CD4-positive, alpha-beta T cell (primary cell): Measurements from ENCODE around the gene PAIP2B. TPM values are rescaled to one million over a fixed set of nuclear protein-coding genes. Genes with fewer than 3 reads are reported as not detected.

Experiments used
- ATAC-seq: fragments of 200-7000 bp; cut with Tn5 transposase; one replicate; pipeline ENCODE4 v1.10.0; 2022; ENCODE audit warnings: mild to moderate bottlenecking; ENCODE audit not compliant: poor library complexity
- CTCF ChIA-PET: fragments of 350-600 bp; sonication (Branson Sonifier 250); formaldehyde crosslinking; loops from one replicate; lab custom pipeline; 2021; ENCODE audit warnings: antibody characterized with exemption, inconsistent platforms; lab: Charles Lee
- POLR2A ChIA-PET: fragments of 350-600 bp; sonication (Branson Sonifier 250); formaldehyde crosslinking; loops from one replicate; lab custom pipeline; 2021; ENCODE audit warnings: antibody characterized with exemption, inconsistent platforms; lab: Charles Lee
- DNase-seq, 14 experiments: peaks; one replicate each; pipeline ENCODE4 v3.0.0-alpha.2; 2013 to 2020; ENCODE audit warnings: mixed read lengths in 2 of 14
- H3K27ac ChIP-seq, 2 donors: one replicate each; pipeline versions ENCODE4 v1.5.1 to v1.7.0; 2013; ENCODE audit warnings: low read length in 2 of 2, low read depth in 1 of 2, mild to moderate bottlenecking in 1 of 2
- H3K27me3 ChIP-seq, 2 experiments: 1 replicate in 1 of 2; 2 replicates in 1 of 2; pipeline versions ENCODE4 v1.6.1 to v1.7.0; 2013; ENCODE audit warnings: low read length in 2 of 2, control low read depth in 1 of 2, mild to moderate bottlenecking in 1 of 2, moderate library complexity in 1 of 2; ENCODE audit not compliant: insufficient read depth in 2 of 2, control insufficient read depth in 1 of 2
- H3K36me3 ChIP-seq: one replicate; pipeline ENCODE4 v1.6.1; 2013; ENCODE audit warnings: low read length, control low read depth; ENCODE audit not compliant: insufficient read depth
- H3K4me1 ChIP-seq: one replicate; pipeline ENCODE4 v1.6.1; 2013; ENCODE audit warnings: low read length, control low read depth; ENCODE audit not compliant: insufficient read depth
- H3K4me3 ChIP-seq: one replicate; pipeline ENCODE4 v1.5.1; 2013; ENCODE audit warnings: mild to moderate bottlenecking, low read length, moderate library complexity
- H3K9me3 ChIP-seq, 2 experiments: 1 replicate in 1 of 2; 2 replicates in 1 of 2; pipeline versions ENCODE4 v1.6.1 to v1.7.0; 2013; ENCODE audit warnings: low read length in 2 of 2, mild to moderate bottlenecking in 2 of 2, control low read depth in 1 of 2, moderate library complexity in 1 of 2; ENCODE audit not compliant: control insufficient read depth in 1 of 2, insufficient read depth in 1 of 2
- H3K27ac Mint-ChIP-seq: one replicate; pipeline ENCODE4 v1.8.0; 2020; ENCODE audit warnings: mixed read lengths
- H3K27me3 Mint-ChIP-seq: one replicate; pipeline ENCODE4 v1.8.0; 2021; ENCODE audit warnings: mixed read lengths
- H3K36me3 Mint-ChIP-seq: one replicate; pipeline ENCODE4 v1.8.0; 2021; ENCODE audit warnings: low read depth, mixed read lengths
- H3K4me1 Mint-ChIP-seq: one replicate; pipeline ENCODE4 v1.8.0; 2021; ENCODE audit warnings: low read depth, mixed read lengths
- H3K4me3 Mint-ChIP-seq: one replicate; pipeline ENCODE4 v1.8.0; 2020; ENCODE audit warnings: mild to moderate bottlenecking, mixed read lengths
- H3K9me3 Mint-ChIP-seq: one replicate; pipeline ENCODE4 v1.8.0; 2020; ENCODE audit warnings: mixed read lengths
- CTCF ChIP-seq: fragments of 200-600 bp; IDR thresholded peaks from one replicate; pipeline ENCODE4 v1.8.0; 2022; ENCODE audit warnings: antibody characterized with exemption, mild to moderate bottlenecking
- intact Hi-C, 2 experiments: fragments of 100-400 bp; cut with DNase I in 1 of 2; cut with micrococcal nuclease in 1 of 2; formaldehyde crosslinking; loops; one replicate each; pipeline versions ENCODE4 v1.15.1 to v1.9.0; 2023 to 2025; cut with DNase I, micrococcal nuclease
- total RNA-seq, 174 experiments: library from RNA in 2 of 174; stranded (reverse) in 2 of 174; gene quantifications; one replicate each; pipeline ENCODE4 v1.2.3 and lab custom pipeline; 2021 to 2026

PAIP2B gene
- total RNA-seq, 2 experiments from 2014 or later: 2.3 to 2.5 TPM

GRCh38 chr2:71148506-71149063 is 78.3 kb downstream of the PAIP2B start:
- Histone ChIP-seq H3K36me3 (peaks cover 72% of the 10 kb centered on the region), H3K4me3 (no peak overlapping the region), H3K27me3 (no peaks in the 10 kb centered on the region), H3K27ac (no peak overlapping the region), H3K9me3 (no peaks in the 10 kb centered on the region), H3K4me1 (no peaks in the 10 kb centered on the region)
- no peaks in the 10 kb centered on the region for H3K9me3 Mint-ChIP-seq
- intact Hi-C loops: no loop called here
- H3K4me3 Mint-ChIP-seq: no peak overlapping the region
- H3K27me3 Mint-ChIP-seq: no peaks in the 10 kb centered on the region
- no peak for ATAC-seq
- no peak for TF ChIP-seq CTCF
- DNase-seq: no peak
- ChIA-PET CTCF (no interaction called here), POLR2A (no interaction called here)
- H3K4me1 Mint-ChIP-seq: no peaks in the 10 kb centered on the region
- no peak overlapping the region for H3K27ac Mint-ChIP-seq
- H3K36me3 Mint-ChIP-seq: peaks cover 76% of the 10 kb centered on the region

GRCh38 chr2:71143782-71144181 is 83.1 kb downstream of the PAIP2B start:
- no peak for TF ChIP-seq CTCF
- Mint-ChIP-seq H3K9me3 (no peaks in the 10 kb centered on the region), H3K4me1 (peaks cover 4% of the 10 kb centered on the region), H3K27me3 (no peaks in the 10 kb centered on the region), H3K27ac (no peak overlapping the region), H3K4me3 (no peak overlapping the region), H3K36me3 (peaks cover 97% of the 10 kb centered on the region)
- H3K4me1 ChIP-seq: no peaks in the 10 kb centered on the region
- H3K36me3 ChIP-seq: peaks cover 87% of the 10 kb centered on the region
- no peaks in the 10 kb centered on the region for H3K9me3 ChIP-seq
- no peak overlapping the region for H3K27ac ChIP-seq
- ATAC-seq (no peak), DNase-seq (no peak)
- ChIA-PET CTCF (interaction anchor here (1.2 kb wide), 1 partner anchor 195 kb away, joined by 3 read pairs; no protein-coding TSS in a partner anchor), POLR2A (interaction anchor here (2.3 kb wide), 1 partner anchor 14 kb away, joined by 9 read pairs; the partner anchor contains the start of genes MCEE and MPHOSPH10)
- intact Hi-C loops: no loop called here
- H3K27me3 ChIP-seq: no peaks in the 10 kb centered on the region
- no peak overlapping the region for H3K4me3 ChIP-seq

GRCh38 chr2:71136174-71136573 is 90.7 kb downstream of the PAIP2B start:
- intact Hi-C loops: loop anchor here in 1 of 2 experiments (10.0 kb wide), 1 partner anchor 841 kb away; the partner anchor contains the start of gene SNRPG
- DNase-seq (no peak), ATAC-seq (no peak)
- Histone ChIP-seq H3K4me3 (no peak overlapping the region), H3K9me3 (no peaks in the 10 kb centered on the region), H3K27ac (no peak overlapping the region), H3K36me3 (peaks cover 77% of the 10 kb centered on the region), H3K4me1 (peaks cover 11% of the 10 kb centered on the region), H3K27me3 (no peaks in the 10 kb centered on the region)
- Mint-ChIP-seq H3K4me1 (peaks cover 4% of the 10 kb centered on the region), H3K27me3 (no peaks in the 10 kb centered on the region), H3K4me3 (no peak overlapping the region), H3K9me3 (no peaks in the 10 kb centered on the region), H3K36me3 (peaks cover 73% of the 10 kb centered on the region), H3K27ac (no peak overlapping the region)
- no peak for TF ChIP-seq CTCF
- POLR2A ChIA-PET: no interaction called here
- CTCF ChIA-PET: no interaction called here
